ENCODE measurements around the gene SPHK2.

- TF ChIP-seq CTCF (IDR thresholded peaks at IDR 0.05; ENCODE audit: low read depth, low read length, poor library complexity, severe bottlenecking) (no peak), EZH2phosphoT487 (IDR thresholded peaks at IDR 0.05; ENCODE audit: borderline replicate concordance, low read length) (no peak)
These were observed 9.7 kb upstream of the SPHK2 start for GRCh38 chr19:48609571-48610108.

Measured in DOHH2 (cell line).